H1 (cell line): ENCODE results near the gene SLC7A7. TPM values are rescaled to one million over a fixed set of nuclear protein-coding genes. Genes with fewer than 3 reads are reported as not detected.

Source experiments
- CTCF ChIA-PET: fragments of 300-600 bp; sonication (Branson Sonifier 250); formaldehyde crosslinking; loops from one replicate; lab custom pipeline; 2021; ENCODE audit not compliant: partially characterized antibody; lab: Charles Lee
- POLR2A ChIA-PET: fragments of 300-600 bp; sonication (Branson Sonifier 250); formaldehyde crosslinking; loops from one replicate; lab custom pipeline; 2021; ENCODE audit warnings: inconsistent platforms; ENCODE audit not compliant: partially characterized antibody; lab: Charles Lee
- DNase-seq, 2 experiments: peaks; one replicate each; pipeline versions ENCODE4 v3.0.0 to v3.0.0-alpha.2; 2010 to 2022; ENCODE audit warnings: low spot score in 2 of 2, low read depth in 1 of 2, mixed read lengths in 1 of 2
- FAIRE-seq: peaks from 2 replicates; lab custom pipeline; 2011; peaks lifted over from hg19 to GRCh38; lab: Jason Lieb, UNC
- H2AFZ ChIP-seq: 2 replicates; pipeline ENCODE4 v1.8.1; 2012; ENCODE audit warnings: low read length, inconsistent platforms
- H2AK5ac ChIP-seq: 2 replicates; pipeline ENCODE4 v1.6.1; 2013; ENCODE audit warnings: low read depth, low read length
- H2BK120ac ChIP-seq: replicated peaks from 2 replicates; pipeline ENCODE3; 2013; ENCODE audit warnings: low read depth, low read length, inconsistent platforms
- H2BK12ac ChIP-seq: 2 replicates; pipeline ENCODE4 v1.6.1; 2013; ENCODE audit warnings: low read depth, low read length
- H2BK15ac ChIP-seq: 2 replicates; pipeline ENCODE4 v1.6.1; 2013; ENCODE audit warnings: low read length
- H2BK20ac ChIP-seq: 2 replicates; pipeline ENCODE4 v1.6.1; 2013; ENCODE audit warnings: low read length
- H2BK5ac ChIP-seq: 2 replicates; pipeline ENCODE4 v1.6.1; 2013; ENCODE audit warnings: low read depth, low read length
- H3K14ac ChIP-seq: 2 replicates; pipeline ENCODE4 v1.6.1; 2013; ENCODE audit warnings: inconsistent platforms; ENCODE audit not compliant: insufficient read length
- H3K18ac ChIP-seq: 2 replicates; pipeline ENCODE4 v1.6.1; 2013; ENCODE audit warnings: low read length; ENCODE audit errors: extremely low read depth
- H3K23ac ChIP-seq: 2 replicates; pipeline ENCODE4 v1.6.1; 2013; ENCODE audit warnings: inconsistent platforms; ENCODE audit not compliant: insufficient read length
- H3K23me2 ChIP-seq: 2 replicates; pipeline ENCODE4 v1.6.1; 2013; ENCODE audit warnings: low read depth, low read length
- H3K27ac ChIP-seq: 2 replicates; pipeline ENCODE4 v1.6.1; 2011; ENCODE audit warnings: low read depth, low read length, inconsistent platforms
- H3K27me3 ChIP-seq, 4 experiments: replicated peaks in 1 of 4; 1 replicate in 1 of 4; 2 replicates in 3 of 4; pipeline versions ENCODE4 v1.6.1 to v1.8.1; 2011 to 2013; ENCODE audit warnings: low read length in 3 of 4, mild to moderate bottlenecking in 3 of 4, inconsistent platforms in 2 of 4, mixed read lengths in 2 of 4, moderate library complexity in 1 of 4; ENCODE audit not compliant: control insufficient read depth in 3 of 4, insufficient read depth in 3 of 4; ENCODE audit errors: extremely low read depth in 1 of 4
- H3K36me3 ChIP-seq, 4 experiments: 2 replicates each; pipeline versions ENCODE4 v1.6.1 to v1.8.1; 2011 to 2013; ENCODE audit warnings: mild to moderate bottlenecking in 4 of 4, low read length in 3 of 4, moderate library complexity in 2 of 4, control low read depth in 1 of 4, inconsistent platforms in 1 of 4; ENCODE audit not compliant: insufficient read depth in 4 of 4, control insufficient read depth in 2 of 4
- H3K4ac ChIP-seq: replicated peaks from 2 replicates; pipeline ENCODE3; 2013; ENCODE audit warnings: low read length, low read depth, mixed read lengths, inconsistent platforms; ENCODE audit not compliant: insufficient read length
- H3K4me1 ChIP-seq, 4 experiments: replicated peaks in 1 of 4; 1 replicate in 1 of 4; 2 replicates in 3 of 4; pipeline versions ENCODE4 v1.6.1 to v1.8.1; 2011 to 2013; ENCODE audit warnings: low read length in 3 of 4, inconsistent platforms in 2 of 4, mixed read lengths in 1 of 4; ENCODE audit not compliant: insufficient read depth in 4 of 4, control insufficient read depth in 3 of 4
- H3K4me2 ChIP-seq, 2 experiments: 2 replicates each; pipeline versions ENCODE4 v1.6.1 to v1.8.1; 2011 to 2013; ENCODE audit warnings: low read depth in 2 of 2, low read length in 2 of 2, control low read depth in 1 of 2, inconsistent platforms in 1 of 2, mild to moderate bottlenecking in 1 of 2; ENCODE audit not compliant: insufficient read depth in 1 of 2
- H3K4me3 ChIP-seq, 4 experiments: fragments of 200-600, 300-600 bp in 1 of 4; sonication (generic), shearing (Covaris generic), sonication (Bioruptor Twin) in 1 of 4; 2 replicates each; pipeline versions ENCODE4 v1.5.1 to v1.8.1; 2011 to 2016; ENCODE audit warnings: low read length in 4 of 4, low read depth in 3 of 4, control low read depth in 2 of 4, inconsistent platforms in 2 of 4, mild to moderate bottlenecking in 2 of 4, mixed read lengths in 1 of 4, moderate library complexity in 1 of 4; ENCODE audit not compliant: insufficient read depth in 2 of 4; ENCODE audit errors: extremely low read depth in 1 of 4
- H3K56ac ChIP-seq: replicated peaks from 2 replicates; pipeline ENCODE3; 2013; ENCODE audit warnings: low read depth, mild to moderate bottlenecking, mixed read lengths, low read length, inconsistent platforms; ENCODE audit not compliant: insufficient read length
- H3K79me1 ChIP-seq: 2 replicates; pipeline ENCODE4 v1.6.1; 2013; ENCODE audit warnings: low read depth, low read length, control low read depth
- H3K79me2 ChIP-seq, 2 experiments: 2 replicates each; pipeline versions ENCODE4 v1.6.1 to v1.8.1; 2012 to 2013; ENCODE audit warnings: low read length in 2 of 2, mild to moderate bottlenecking in 2 of 2, inconsistent platforms in 1 of 2; ENCODE audit not compliant: insufficient read depth in 2 of 2, control insufficient read depth in 1 of 2
- H3K9ac ChIP-seq, 4 experiments: replicated peaks in 1 of 4; 1 replicate in 1 of 4; 2 replicates in 3 of 4; pipeline versions ENCODE4 v1.6.1 to v1.8.1; 2011 to 2013; ENCODE audit warnings: low read depth in 3 of 4, low read length in 3 of 4, control low read depth in 2 of 4, mild to moderate bottlenecking in 2 of 4, moderate library complexity in 2 of 4, inconsistent platforms in 1 of 4; ENCODE audit errors: extremely low read depth in 1 of 4
- H3K9me3 ChIP-seq, 2 experiments: 2 replicates each; pipeline versions ENCODE4 v1.6.1 to v1.8.1; 2012 to 2013; ENCODE audit warnings: mild to moderate bottlenecking in 2 of 2, moderate library complexity in 2 of 2, control low read depth in 1 of 2, inconsistent platforms in 1 of 2, low read depth in 1 of 2, low read length in 1 of 2, mixed read lengths in 1 of 2; ENCODE audit not compliant: insufficient read depth in 2 of 2
- H4K20me1 ChIP-seq, 2 experiments: replicated peaks in 1 of 2; 2 replicates each; pipeline versions ENCODE3 to v1.8.1; 2011 to 2013; ENCODE audit warnings: inconsistent platforms in 2 of 2, low read length in 2 of 2, mild to moderate bottlenecking in 1 of 2; ENCODE audit not compliant: insufficient read depth in 2 of 2, control insufficient read depth in 1 of 2
- H4K5ac ChIP-seq: 2 replicates; pipeline ENCODE4 v1.6.1; 2013; ENCODE audit warnings: low read length, low read depth, mixed read lengths, inconsistent platforms; ENCODE audit not compliant: insufficient read length
- H4K8ac ChIP-seq: 2 replicates; pipeline ENCODE4 v1.8.0; 2013; ENCODE audit warnings: mild to moderate bottlenecking, moderate library complexity, low read length, inconsistent platforms; ENCODE audit not compliant: insufficient read depth; ENCODE audit errors: extremely low read depth
- H4K91ac ChIP-seq: replicated peaks from 2 replicates; pipeline ENCODE3; 2013; ENCODE audit warnings: low read length, mixed read lengths, inconsistent platforms; ENCODE audit not compliant: insufficient read length
- BACH1 ChIP-seq: IDR thresholded peaks from 2 replicates; pipeline ENCODE4 v1.6.1; 2012; ENCODE audit warnings: low read length, improper control_type of control experiment
- BRCA1 ChIP-seq: IDR thresholded peaks from 2 replicates; pipeline ENCODE4 v1.6.1; 2012; ENCODE audit warnings: low read depth, low read length, improper control_type of control experiment
- HDAC6 ChIP-seq: IDR thresholded peaks from one replicate; pipeline ENCODE4 v1.7.1; 2012; ENCODE audit warnings: low read depth, mild to moderate bottlenecking, inconsistent platforms, low read length, moderate library complexity
- JUN ChIP-seq: IDR thresholded peaks from 2 replicates; pipeline ENCODE4 v1.6.1; 2011; ENCODE audit warnings: low read depth, mild to moderate bottlenecking, improper control_type of control experiment, low read length
- KDM4A ChIP-seq: IDR thresholded peaks from one replicate; pipeline ENCODE4 v1.7.1; 2012; ENCODE audit warnings: low read depth, mild to moderate bottlenecking, moderate library complexity, low read length, inconsistent platforms; ENCODE audit not compliant: severe bottlenecking
- MAFK ChIP-seq: IDR thresholded peaks from 2 replicates; pipeline ENCODE4 v1.6.1; 2012; ENCODE audit warnings: low read depth, mild to moderate bottlenecking, improper control_type of control experiment, low read length
- NRF1 ChIP-seq: IDR thresholded peaks from 2 replicates; pipeline ENCODE4 v1.6.1; 2011; ENCODE audit warnings: mild to moderate bottlenecking, low read depth, low read length, improper control_type of control experiment
- POU5F1 ChIP-seq: IDR thresholded peaks from 2 replicates; pipeline ENCODE4 v1.6.1; 2011; ENCODE audit warnings: low read depth, mild to moderate bottlenecking, low read length, moderate library complexity
- RNF2 ChIP-seq: fragments of 200-900, 300-1000 bp; sonication (generic); IDR thresholded peaks from 2 replicates; pipeline ENCODE4 v1.7.1; 2016; ENCODE audit warnings: borderline replicate concordance, low read depth, mild to moderate bottlenecking, antibody characterized with exemption, low read length; ENCODE audit not compliant: poor library complexity, severe bottlenecking; ENCODE audit errors: missing control alignments
- whole genome bisulfite sequencing, 2 experiments: shearing (Covaris generic) in 1 of 2; methylation state at CpG; one replicate each; pipeline versions ENCODE4 v1.1.6 to v1.1.7; 2013 to 2015; ENCODE audit warnings: low lambda C conversion rate in 2 of 2, mixed read lengths in 2 of 2, inconsistent platforms in 1 of 2, low coverage in 1 of 2, missing lambda C conversion rate in 1 of 2; ENCODE audit not compliant: insufficient replicate concordance in 2 of 2, insufficient coverage in 1 of 2, insufficient read length in 1 of 2; ENCODE audit errors: extremely low coverage in 1 of 2, missing lambda C conversion rate in 1 of 2; 5-methylcytosine and 5-hydroxymethylcytosine counted together
- polyA plus RNA-seq, 7 experiments: library from polyadenylated mRNA; depleted of rRNA in 3 of 7; stranded (reverse) in 5 of 7; unstranded in 2 of 7; fragments of >200 nt in 5 of 7; fragments of 200-250 nt in 2 of 7; gene quantifications; 1 replicate in 5 of 7; 2 replicates in 1 of 7; 4 replicates in 1 of 7; pipeline versions ENCODE4 v1.2.1 to v1.2.3, GENCODE V29; 2011 to 2013; ENCODE audit warnings: missing spikeins in 2 of 7, mixed read lengths in 2 of 7
- total RNA-seq: library from RNA; stranded (reverse); fragmentation: NEBNext Ultra II Directional; extraction: Animal tissue kit (Norgen Biotek cat#: 25700); gene quantifications from 2 replicates; pipeline ENCODE4 v1.2.1, GENCODE V29; 2021

SLC7A7 gene
- total and polyA plus RNA-seq, 2 of the 8 experiments (the other 6 are each of a cell fraction or from before 2014, with no cell fraction given): 5.8 to 14.9 TPM

DNA sequence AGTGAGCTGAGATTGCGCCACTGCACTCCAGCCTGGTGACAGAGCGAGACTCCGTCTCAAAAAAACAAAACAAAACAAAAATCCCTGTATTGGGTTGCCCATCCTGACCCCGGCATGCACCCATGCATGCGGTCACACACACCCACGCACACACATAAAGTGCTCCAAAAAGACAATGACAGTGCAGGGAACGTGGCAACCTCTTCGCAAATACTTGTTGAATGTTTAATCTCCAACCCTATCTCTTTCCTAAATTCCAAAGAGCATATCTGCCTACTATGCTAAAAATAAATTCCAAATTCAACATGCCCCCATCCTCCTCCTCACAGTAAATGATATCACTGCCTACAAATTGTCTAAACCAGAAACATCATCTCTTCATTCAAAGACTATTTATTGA is 13.5 kb downstream of the SLC7A7 start:
- no peak overlapping the region for H2BK120ac ChIP-seq
- H3K56ac ChIP-seq: no peak overlapping the region
- no peak overlapping the region for H3K9ac ChIP-seq
- H2BK5ac ChIP-seq: no peak overlapping the region
- no peak overlapping the region for H2AFZ ChIP-seq
- POLR2A ChIA-PET: interaction anchor here (1.7 kb wide), 1 partner anchor 36 kb away, joined by 4 read pairs; the partner anchor contains the start of gene OXA1L
- no peaks in the 10 kb centered on the region for H3K27me3 ChIP-seq
- no peak overlapping the region for H3K23ac ChIP-seq
- H2AK5ac ChIP-seq: no peak overlapping the region
- H4K91ac ChIP-seq: no peak overlapping the region
- H3K36me3 ChIP-seq: no peaks in the 10 kb centered on the region
- no peak overlapping the region for H3K4me3 ChIP-seq
- H3K9me3 ChIP-seq: no peaks in the 10 kb centered on the region
- FAIRE-seq (no peak), DNase-seq (no peak)
- H3K79me1 ChIP-seq: no peaks in the 10 kb centered on the region
- H3K79me2 ChIP-seq: no peaks in the 10 kb centered on the region
- H3K18ac ChIP-seq: no peak overlapping the region
- H4K20me1 ChIP-seq: no peaks in the 10 kb centered on the region
- CTCF ChIA-PET: interaction anchor here (1.0 to 53.1 kb wide), 6 partner anchors 11 to 231 kb away, joined by 3 to 1562 read pairs (median 4); partner anchors contain the start of genes LRP10, MMP14 and REM2
- H3K4me1 ChIP-seq: peaks cover 2 to 6% (median 4%) of the 10 kb centered on the region in 4 experiments; a peak in 5 of 7 replicates
- no peak overlapping the region for H2BK20ac ChIP-seq
- WGBS, 2 experiments: 77% methylated on average over 8 of the region's 8 CpGs; no CpG with 5 or more reads in 1 of the 2 experiments
- H4K8ac ChIP-seq: no peak overlapping the region
- no peak overlapping the region for H4K5ac ChIP-seq
- no peak overlapping the region for H3K27ac ChIP-seq
- no peak overlapping the region for H3K4ac ChIP-seq
- H3K4me2 ChIP-seq: no peak overlapping the region
- no peak overlapping the region for H2BK12ac ChIP-seq
- no peak overlapping the region for H3K14ac ChIP-seq
- H3K23me2 ChIP-seq: no peaks in the 10 kb centered on the region
- H2BK15ac ChIP-seq: no peak overlapping the region
- no peak for TF ChIP-seq BACH1
- TF ChIP-seq POU5F1: no peak
- TF ChIP-seq NRF1: no peak
- no peak for TF ChIP-seq HDAC6
- no peak for TF ChIP-seq JUN
- TF ChIP-seq KDM4A: no peak
- TF ChIP-seq RNF2: no peak
- no peak for TF ChIP-seq MAFK
- TF ChIP-seq BRCA1: no peak
